ENCODE data around the gene NSRP1. TPM values are rescaled to one million over a fixed set of nuclear protein-coding genes. Genes with fewer than 3 reads are reported as not detected.

NSRP1 gene
- total RNA-seq, 2 experiments from 2014 or later, result 24.3 to 28.4 TPM

GRCh38 chr17:30208214-30208613, 91.6 kb downstream of the NSRP1 start:
- Mint-ChIP-seq H3K9me3 (no peaks in the 10 kb centered on the region), H3K4me3 (no peak overlapping the region), H3K36me3 (ENCODE audit: low read depth) (no peaks in the 10 kb centered on the region), H3K27me3 (no peaks in the 10 kb centered on the region), H3K27ac (no peak overlapping the region), H3K4me1 (ENCODE audit: low read depth) (peaks cover 6% of the 10 kb centered on the region)
- ATAC-seq, result no peak
- intact Hi-C loops (cut with micrococcal nuclease), result no loop called here
- POLR2A ChIA-PET, result no interaction called here
- DNase-seq, result no peak
- CTCF ChIA-PET, result no interaction called here
- no peak for TF ChIP-seq CTCF (IDR thresholded peaks at IDR 0.05)

GRCh38 chr17:30209930-30210329, 93.3 kb downstream of the NSRP1 start:
- H3K9me3 Mint-ChIP-seq, result no peaks in the 10 kb centered on the region
- H3K36me3 Mint-ChIP-seq (ENCODE audit: low read depth), result no peaks in the 10 kb centered on the region
- no peak for ATAC-seq
- DNase-seq, result no peak
- peaks cover 6% of the 10 kb centered on the region for H3K4me1 Mint-ChIP-seq (ENCODE audit: low read depth)
- no peaks in the 10 kb centered on the region for H3K27me3 Mint-ChIP-seq
- H3K27ac Mint-ChIP-seq, result no peak overlapping the region
- ChIA-PET POLR2A (interaction anchor here (0.6 kb wide), 2 partner anchors 19 to 27 kb away, joined by 3 to 4 read pairs; no protein-coding TSS in a partner anchor), CTCF (no interaction called here)
- no peak for TF ChIP-seq CTCF (IDR thresholded peaks at IDR 0.05)
- intact Hi-C loops (cut with micrococcal nuclease), result no loop called here
- no peak overlapping the region for H3K4me3 Mint-ChIP-seq

- peaks cover 6% of the 10 kb centered on the region for H3K4me1 Mint-ChIP-seq (ENCODE audit: low read depth)
- DNase-seq, result no peak
- TF ChIP-seq CTCF (IDR thresholded peaks at IDR 0.05), result no peak
- no peaks in the 10 kb centered on the region for H3K27me3 Mint-ChIP-seq
- no peak overlapping the region for H3K4me3 Mint-ChIP-seq
- ATAC-seq, result no peak
- intact Hi-C loops (cut with micrococcal nuclease), result no loop called here
- no peaks in the 10 kb centered on the region for H3K9me3 Mint-ChIP-seq
- CTCF ChIA-PET, result no interaction called here
- POLR2A ChIA-PET, result interaction anchor here (0.6 kb wide), 1 partner anchor 19 kb away, joined by 4 read pairs; no protein-coding TSS in a partner anchor
- H3K27ac Mint-ChIP-seq, result no peak overlapping the region
- no peaks in the 10 kb centered on the region for H3K36me3 Mint-ChIP-seq (ENCODE audit: low read depth)
Observed at GRCh38 chr17:30210366-30210765, 93.8 kb downstream of the NSRP1 start.

GRCh38 chr17:30210901-30211300, 94.3 kb downstream of the NSRP1 start:
- ChIA-PET CTCF (interaction anchor here (1.6 kb wide), 1 partner anchor 11 kb away, joined by 3 read pairs; no protein-coding TSS in a partner anchor), POLR2A (no interaction called here)
- no peak overlapping the region for H3K27ac Mint-ChIP-seq
- DNase-seq (no peak), ATAC-seq (no peak)
- H3K4me3 Mint-ChIP-seq, result no peak overlapping the region
- H3K27me3 Mint-ChIP-seq, result no peaks in the 10 kb centered on the region
- no peaks in the 10 kb centered on the region for H3K36me3 Mint-ChIP-seq (ENCODE audit: low read depth)
- intact Hi-C loops (cut with micrococcal nuclease), result no loop called here
- H3K4me1 Mint-ChIP-seq (ENCODE audit: low read depth), result peaks cover 6% of the 10 kb centered on the region
- no peak for TF ChIP-seq CTCF (IDR thresholded peaks at IDR 0.05)
- no peaks in the 10 kb centered on the region for H3K9me3 Mint-ChIP-seq

- Mint-ChIP-seq H3K4me1 (ENCODE audit: low read depth) (peaks cover 6% of the 10 kb centered on the region), H3K9me3 (no peaks in the 10 kb centered on the region), H3K27me3 (no peaks in the 10 kb centered on the region), H3K27ac (no peak overlapping the region), H3K36me3 (ENCODE audit: low read depth) (no peaks in the 10 kb centered on the region), H3K4me3 (no peak overlapping the region)
- no peak for DNase-seq
- TF ChIP-seq CTCF (IDR thresholded peaks at IDR 0.05), result no peak
- CTCF ChIA-PET, result interaction anchor here (1.1 to 1.8 kb wide), 3 partner anchors 11 to 87 kb away, joined by 3 to 6 read pairs (median 3); no protein-coding TSS in a partner anchor
- POLR2A ChIA-PET, result no interaction called here
- peak; percentile 34 for ATAC-seq
- intact Hi-C loops (cut with micrococcal nuclease), result no loop called here
Observed at GRCh38 chr17:30211371-30211770, 94.8 kb downstream of the NSRP1 start.

All from activated CD8-positive, alpha-beta T cell treated with anti-CD3 and anti-CD28 coated beads for 36 hours (primary cell).